NCI-H1436 (cell line): ENCODE data around the gene ZNRF2.

Source experiments
- DNase-seq: peaks from one replicate; lab custom pipeline; 2025; lab: John Stamatoyannopoulos, UW

Gene ZNRF2

GRCh38 chr7:30412782-30413504 lies 128.5 kb downstream of the ZNRF2 start:
- no peak for DNase-seq

- DNase-seq, result no peak
Observed at GRCh38 chr7:30413864-30414263, 129.5 kb downstream of the ZNRF2 start.
